Measurements from ENCODE around the gene LCLAT1.

The LCLAT1 gene

GRCh38 chr2:30691948-30692828, 245.1 kb downstream of the LCLAT1 start:
- no peak for DNase-seq (ENCODE audit: extremely low read depth, low read depth)
- TF ChIP-seq CTCF (IDR thresholded peaks at IDR 0.05; ENCODE audit: low read depth, low read length) = peak; percentile 36

DNA sequence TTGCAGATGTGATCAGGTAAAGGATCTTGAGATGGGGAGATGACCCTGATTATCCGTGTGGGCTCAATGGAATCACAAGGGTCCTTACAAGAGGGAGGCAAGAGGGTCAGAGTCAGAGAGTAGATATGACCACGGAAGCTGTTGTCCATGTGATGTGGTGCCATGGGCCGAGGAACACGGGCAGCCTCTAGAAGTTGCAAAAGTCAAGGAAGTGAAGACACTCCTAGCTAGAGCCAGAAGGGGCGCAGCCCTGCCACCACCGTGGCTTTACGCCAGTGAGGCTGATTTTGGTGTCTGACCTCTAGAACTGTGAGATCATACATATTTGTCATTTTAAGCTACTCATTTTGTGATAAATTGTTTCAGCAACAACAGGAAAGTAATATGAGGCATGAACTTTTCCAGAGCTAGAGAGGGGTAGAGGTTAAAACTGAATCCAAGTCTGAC, 245.8 kb downstream of the LCLAT1 start:
- no peak for TF ChIP-seq CTCF (IDR thresholded peaks at IDR 0.05; ENCODE audit: low read depth, low read length)
- no peak for DNase-seq (ENCODE audit: extremely low read depth, low read depth)
